Lower leg skin (tissue), 4 donors: ENCODE measurements around the gene EFR3B. TPM values are rescaled to one million over a fixed set of nuclear protein-coding genes. Genes with fewer than 3 reads are reported as not detected.
"Not testable (repeated sequence)": the region's sequence is repeated elsewhere in the genome, so short reads cannot be mapped to it uniquely, and the experiment has no call there.

Experiments
- DNase-seq, 2 donors: peaks; one replicate each; pipeline ENCODE4 v3.0.0-alpha.2; 2019; ENCODE audit warnings: low spot score in 2 of 2
- H3K4me3 ChIP-seq: fragments of 200-600 bp; sonication (generic); 2 replicates; pipeline ENCODE4 v1.5.1; 2017; ENCODE audit warnings: mild to moderate bottlenecking, low read depth; ENCODE audit not compliant: poor library complexity, severe bottlenecking
- POLR2A ChIP-seq, 2 donors: fragments of 450-650 bp; IDR thresholded peaks; one replicate each; pipeline ENCODE4 v1.6.1; 2016 to 2017; ENCODE audit warnings: antibody characterized with exemption in 2 of 2, mild to moderate bottlenecking in 1 of 2, moderate library complexity in 1 of 2
- WGBS, 2 donors: methylation state at CpG; one replicate each; pipeline ENCODE4 v1.1.5; 2018; 5-methylcytosine and 5-hydroxymethylcytosine counted together
- intact Hi-C: fragments of 100-400 bp; cut with DNase I; formaldehyde crosslinking; loops from one replicate; pipeline ENCODE4 v1.15.0; 2023; ENCODE audit warnings: low total_unique reads
- total RNA-seq, 4 donors: library from RNA; depleted of rRNA; stranded (reverse); fragments of >200 nt; gene quantifications; one replicate each; pipeline ENCODE4 v1.1.0, GENCODE V29; 2016
- TF ChIP-seq, protein P1 (sequence below), 3 donors: fragments of 450-650 bp; IDR thresholded peaks; one replicate each; pipeline ENCODE4 v1.5.1; 2016; ENCODE audit warnings: antibody characterized with exemption in 3 of 3, mild to moderate bottlenecking in 3 of 3, moderate library complexity in 2 of 3

The EFR3B gene
- total RNA-seq, 4 donors from 2014 or later, result 0.42 to 1.8 (median 1.5) TPM; not detected in 1

DNA sequence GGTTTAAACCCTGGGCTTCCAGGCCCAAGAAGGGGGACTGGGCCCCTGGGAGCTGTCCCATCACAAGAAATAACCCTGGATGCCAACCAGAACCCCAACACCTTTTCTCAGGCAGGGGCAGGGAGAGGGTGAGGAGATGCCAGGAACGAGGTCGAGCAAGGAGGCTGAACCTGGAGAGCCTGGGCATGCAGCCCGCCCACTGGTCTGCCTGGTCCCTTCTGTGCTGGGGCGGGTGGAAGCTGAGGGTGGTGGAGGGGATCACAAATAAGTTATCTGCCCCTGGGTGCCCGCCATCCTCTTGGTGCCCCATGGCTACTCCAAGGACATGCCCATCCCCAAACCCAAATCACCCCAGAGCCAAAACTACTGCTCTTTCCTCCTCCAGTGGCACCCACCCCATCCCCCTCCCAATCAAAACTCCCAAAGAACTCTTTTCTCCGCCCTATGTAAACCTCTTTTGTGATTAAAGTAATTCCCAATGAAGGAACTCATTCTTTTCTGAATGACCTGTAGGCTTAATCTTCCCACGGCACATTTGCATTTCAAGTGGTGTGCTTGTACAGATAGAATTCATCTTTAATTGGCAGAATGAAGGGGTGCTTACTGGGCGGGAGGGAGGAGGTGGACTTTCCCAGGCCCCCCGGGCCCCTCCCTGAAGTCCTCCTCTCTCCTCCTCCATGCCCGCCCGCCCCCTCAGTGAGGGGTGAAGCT, 47.9 kb downstream of the EFR3B start:
- TF ChIP-seq, protein P1, sequence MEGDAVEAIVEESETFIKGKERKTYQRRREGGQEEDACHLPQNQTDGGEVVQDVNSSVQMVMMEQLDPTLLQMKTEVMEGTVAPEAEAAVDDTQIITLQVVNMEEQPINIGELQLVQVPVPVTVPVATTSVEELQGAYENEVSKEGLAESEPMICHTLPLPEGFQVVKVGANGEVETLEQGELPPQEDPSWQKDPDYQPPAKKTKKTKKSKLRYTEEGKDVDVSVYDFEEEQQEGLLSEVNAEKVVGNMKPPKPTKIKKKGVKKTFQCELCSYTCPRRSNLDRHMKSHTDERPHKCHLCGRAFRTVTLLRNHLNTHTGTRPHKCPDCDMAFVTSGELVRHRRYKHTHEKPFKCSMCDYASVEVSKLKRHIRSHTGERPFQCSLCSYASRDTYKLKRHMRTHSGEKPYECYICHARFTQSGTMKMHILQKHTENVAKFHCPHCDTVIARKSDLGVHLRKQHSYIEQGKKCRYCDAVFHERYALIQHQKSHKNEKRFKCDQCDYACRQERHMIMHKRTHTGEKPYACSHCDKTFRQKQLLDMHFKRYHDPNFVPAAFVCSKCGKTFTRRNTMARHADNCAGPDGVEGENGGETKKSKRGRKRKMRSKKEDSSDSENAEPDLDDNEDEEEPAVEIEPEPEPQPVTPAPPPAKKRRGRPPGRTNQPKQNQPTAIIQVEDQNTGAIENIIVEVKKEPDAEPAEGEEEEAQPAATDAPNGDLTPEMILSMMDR (IDR thresholded peaks at IDR 0.05), result no peak
- TF ChIP-seq POLR2A (IDR thresholded peaks at IDR 0.05), result no peak
- H3K4me3 ChIP-seq, result no peak overlapping the region
- WGBS, 2 donors, result 76 to 83% methylated on average over 11 of the region's 11 CpGs
- intact Hi-C loops, result no loop called here
- DNase-seq, result no peak

DNA sequence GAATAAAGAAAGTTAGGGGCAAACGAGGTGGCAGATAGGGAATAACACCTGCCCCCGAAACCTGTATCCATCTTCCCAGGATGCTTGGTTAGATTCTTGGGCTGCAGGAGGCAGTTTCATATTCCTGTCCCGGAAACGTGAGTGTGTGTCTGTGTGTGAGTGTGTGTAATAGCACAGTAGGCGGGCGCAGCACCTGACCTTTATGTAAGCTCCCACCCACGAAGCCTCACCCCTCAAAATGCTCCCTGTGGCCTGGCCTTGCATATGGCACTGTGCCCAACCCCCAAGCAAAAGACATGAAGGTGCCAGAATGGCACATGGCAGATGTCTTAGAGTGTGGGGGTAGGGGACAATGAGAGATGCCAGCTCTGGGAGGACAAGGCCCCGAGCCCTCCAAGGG, 48.9 kb downstream of the EFR3B start:
- WGBS, 2 donors, result 83 to 84% methylated on average over 8 of the region's 8 CpGs
- H3K4me3 ChIP-seq, result no peak overlapping the region
- intact Hi-C loops, result no loop called here
- DNase-seq, result no peak
- no peak for TF ChIP-seq POLR2A (IDR thresholded peaks at IDR 0.05)
- TF ChIP-seq, protein P1 (IDR thresholded peaks at IDR 0.05), result no peak

DNA sequence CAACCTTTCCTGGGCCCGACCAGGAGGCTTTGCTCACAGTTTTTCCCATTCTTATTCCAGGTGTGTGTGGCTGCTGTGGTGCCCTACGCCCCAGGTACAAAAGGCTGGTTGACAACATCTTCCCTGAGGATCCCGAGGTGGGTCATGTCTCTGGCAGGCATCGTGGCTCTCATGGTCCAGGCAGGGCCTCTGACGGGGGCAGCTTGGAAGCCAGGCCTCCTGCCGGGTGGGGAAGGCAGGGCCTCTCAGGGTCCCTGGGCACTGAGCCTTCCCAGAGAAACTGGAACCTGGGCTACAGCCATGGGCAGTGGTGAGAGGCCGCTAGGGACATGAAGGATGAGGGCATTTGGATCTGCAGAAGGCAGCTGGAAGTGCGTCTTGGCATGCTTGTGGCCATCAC, 49.4 kb downstream of the EFR3B start:
- H3K4me3 ChIP-seq, result no peak overlapping the region
- TF ChIP-seq, protein P1 (IDR thresholded peaks at IDR 0.05), result no peak
- DNase-seq, result no peak
- intact Hi-C loops, result no loop called here
- WGBS, 2 donors, result 92 to 99% methylated on average over 8 of the region's 8 CpGs

DNA sequence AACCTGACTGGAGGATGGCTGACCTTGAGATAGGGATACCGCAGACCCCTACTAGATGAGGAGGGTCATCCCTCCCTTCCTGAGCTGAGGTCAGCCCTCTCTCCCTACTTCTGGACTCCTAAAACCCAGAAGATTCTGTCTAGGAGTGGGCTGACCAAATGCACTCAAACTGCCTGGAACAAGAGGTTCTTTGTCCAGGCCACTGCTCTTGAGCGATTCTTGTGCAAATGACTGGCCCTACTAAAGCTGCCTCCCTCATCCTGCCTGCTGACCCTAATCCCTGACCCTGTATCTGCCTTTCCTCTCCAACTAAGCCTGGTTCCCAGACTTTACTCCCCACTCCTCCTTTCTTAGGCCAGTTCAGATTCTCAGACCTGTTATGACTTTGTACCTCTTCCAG, 56.2 kb downstream of the EFR3B start:
- intact Hi-C loops, result no loop called here
- 69 to 88% methylated on average over 2 of the region's 2 CpGs for WGBS, 2 donors
- TF ChIP-seq, protein P1 (IDR thresholded peaks at IDR 0.05), result no peak
- TF ChIP-seq POLR2A (IDR thresholded peaks at IDR 0.05), result no peak
- H3K4me3 ChIP-seq, result no peak overlapping the region
- DNase-seq, result no peak

DNA sequence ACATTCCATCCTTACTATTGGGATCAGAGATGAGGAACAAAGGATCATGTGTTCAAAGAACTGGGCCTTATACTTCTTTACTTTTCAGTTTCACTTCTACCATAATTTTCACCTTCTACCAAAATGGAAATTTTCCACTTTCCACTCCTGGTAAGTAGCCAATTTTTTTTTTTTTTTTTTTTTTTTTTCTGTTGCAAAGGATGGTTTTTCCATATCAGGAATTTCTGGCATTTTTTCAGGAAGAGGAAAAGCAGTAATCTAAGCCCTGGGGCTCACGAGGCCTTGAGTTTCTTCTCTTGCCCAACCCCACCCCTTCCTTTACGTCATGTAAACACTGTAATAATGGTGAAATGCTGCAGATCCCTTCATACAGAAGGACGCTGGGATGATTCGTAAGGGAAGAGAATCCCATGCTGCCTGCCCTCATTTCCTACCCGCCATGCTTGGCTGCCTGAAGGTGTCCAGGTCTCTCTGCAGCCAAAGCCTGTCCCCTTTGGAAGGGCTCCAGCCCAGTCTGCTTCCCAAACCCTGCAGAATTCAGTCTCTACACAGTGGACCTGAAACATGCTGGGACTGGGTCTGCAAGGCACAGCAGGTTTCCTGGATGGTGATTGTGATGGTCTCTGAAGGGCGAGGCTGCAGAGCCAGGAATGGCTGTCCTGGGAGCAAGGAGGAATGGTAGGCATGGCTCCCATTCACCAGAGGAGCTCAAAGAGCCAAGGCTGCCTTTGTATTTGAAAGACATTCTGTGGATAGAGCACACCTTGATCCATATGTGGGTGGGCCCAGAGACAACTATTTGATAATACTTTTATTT, 57.0 kb downstream of the EFR3B start:
- DNase-seq, result peak in 1 of 2 donors; percentile 28
- TF ChIP-seq POLR2A (IDR thresholded peaks at IDR 0.05), result no peak
- TF ChIP-seq, protein P1 (IDR thresholded peaks at IDR 0.05), result no peak
- H3K4me3 ChIP-seq, result no peak overlapping the region
- intact Hi-C loops, result no loop called here
- 48 to 53% methylated on average over 6 of the region's 6 CpGs for WGBS, 2 donors

DNA sequence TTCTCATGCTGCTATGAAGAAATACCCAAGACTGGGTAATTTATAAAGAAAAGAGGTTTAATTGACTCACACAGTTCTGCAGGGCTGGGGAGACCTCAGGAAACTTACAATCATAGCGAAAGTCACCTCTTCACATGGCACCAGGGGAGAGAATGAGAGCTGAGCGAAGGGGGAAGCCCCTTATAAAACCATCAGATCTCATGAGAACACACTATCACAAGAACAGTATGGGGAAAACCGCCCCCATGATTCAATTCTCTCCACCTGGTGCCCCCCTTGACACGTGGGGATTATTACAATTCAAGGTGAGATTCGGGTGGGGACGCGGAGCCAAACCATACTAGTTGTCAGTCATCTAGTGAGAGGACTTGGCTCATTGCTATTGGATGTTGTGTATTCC, 60.5 kb downstream of the EFR3B start:
- H3K4me3 ChIP-seq, intact Hi-C loops, DNase-seq: not testable (repeated sequence)
- 86 to 94% methylated on average over 7 of the region's 7 CpGs for WGBS, 2 donors
